GM19455 (cell line): ENCODE measurements around the gene ZFHX3.

Experiments used
- ATAC-seq: cut with Tn5 transposase; IDR thresholded peaks from one replicate; pipeline ENCODE4 v1.9.1; 2021; ENCODE audit not compliant: unreplicated experiment

ZFHX3 gene

DNA sequence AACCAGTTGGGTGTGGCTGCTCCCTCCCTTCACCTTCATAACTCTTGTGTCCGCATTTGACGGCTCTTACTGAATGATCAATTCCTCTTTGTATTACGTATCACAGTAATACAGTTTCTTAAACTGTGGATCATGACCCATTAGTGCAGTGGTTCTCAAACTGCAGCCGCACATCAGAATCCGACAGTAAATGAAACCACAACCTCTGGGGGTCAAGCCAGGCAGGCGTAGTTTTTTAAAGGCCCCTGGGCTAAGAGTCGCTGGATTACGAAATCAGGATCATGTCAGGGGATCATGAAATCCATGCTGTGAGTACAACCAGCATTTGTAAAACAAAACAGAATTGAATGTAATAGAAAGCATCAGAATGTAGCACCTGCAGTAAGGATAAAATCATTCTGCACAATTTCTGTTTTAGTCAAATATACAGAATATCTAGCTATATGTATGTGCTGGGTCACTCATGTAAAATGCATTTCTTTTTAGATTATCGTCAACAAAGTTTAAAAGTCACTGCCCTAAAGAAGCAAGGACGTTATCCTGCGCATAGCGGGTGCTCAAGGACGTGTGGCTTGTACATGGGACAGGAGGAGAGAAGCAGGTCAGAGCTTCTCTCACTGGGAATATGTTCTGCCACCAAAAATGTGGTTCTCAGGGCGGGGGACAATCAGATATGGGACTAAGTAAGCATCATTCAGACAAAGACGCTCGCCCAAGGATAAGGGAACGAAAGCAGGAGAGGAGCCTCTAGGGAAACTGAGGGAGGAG lies 113.1 kb downstream of the ZFHX3 start:
- no peak for ATAC-seq

DNA sequence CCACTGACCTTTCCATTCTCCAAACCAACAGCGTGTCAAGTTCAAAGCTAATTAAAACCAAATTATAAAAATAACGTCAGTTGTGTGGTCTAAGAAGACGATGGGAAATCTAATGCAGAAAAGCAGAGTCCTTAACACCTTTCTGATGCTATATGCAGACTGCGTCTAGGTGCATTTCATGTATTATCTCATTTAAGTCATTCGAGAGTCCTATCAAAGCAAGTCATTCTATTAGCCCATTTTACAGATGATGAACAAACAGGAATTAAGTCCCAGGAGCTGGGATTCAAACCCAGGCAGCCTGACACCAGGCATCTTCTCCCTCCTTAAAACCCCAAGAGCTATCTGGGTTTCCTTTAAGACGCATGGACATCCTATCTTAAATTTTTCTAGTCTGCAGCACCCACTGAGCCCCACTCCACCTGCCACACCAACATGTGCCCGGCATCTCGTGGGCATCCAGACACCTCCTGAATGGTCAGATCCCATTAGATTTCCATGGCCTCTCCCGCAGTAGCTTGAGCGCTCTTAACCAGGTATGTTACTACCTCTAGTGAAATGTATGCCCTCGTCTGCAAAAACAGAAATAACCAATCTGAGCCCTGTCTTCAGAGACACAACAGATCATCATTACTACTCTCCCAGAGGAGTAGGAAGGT lies 115.1 kb downstream of the ZFHX3 start:
- no peak for ATAC-seq

DNA sequence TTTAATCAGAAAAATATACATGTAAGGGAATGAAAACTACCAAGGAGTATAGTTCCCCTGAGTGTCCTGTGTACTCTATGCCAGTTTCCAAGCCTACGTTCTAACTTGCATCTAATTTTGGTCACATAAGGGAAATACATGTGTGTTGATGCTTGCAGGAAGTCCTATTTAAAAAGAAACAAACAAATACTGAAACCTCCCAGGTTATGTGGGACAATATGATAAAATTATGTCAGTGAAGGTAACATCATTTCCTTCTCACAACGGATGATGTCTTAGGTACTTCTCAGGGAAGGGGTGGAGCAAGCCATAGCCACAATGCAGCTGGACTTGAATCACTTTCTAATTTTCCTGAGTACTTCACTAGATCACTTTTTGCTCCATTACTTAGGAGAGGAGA lies 115.9 kb downstream of the ZFHX3 start:
- no peak for ATAC-seq

DNA sequence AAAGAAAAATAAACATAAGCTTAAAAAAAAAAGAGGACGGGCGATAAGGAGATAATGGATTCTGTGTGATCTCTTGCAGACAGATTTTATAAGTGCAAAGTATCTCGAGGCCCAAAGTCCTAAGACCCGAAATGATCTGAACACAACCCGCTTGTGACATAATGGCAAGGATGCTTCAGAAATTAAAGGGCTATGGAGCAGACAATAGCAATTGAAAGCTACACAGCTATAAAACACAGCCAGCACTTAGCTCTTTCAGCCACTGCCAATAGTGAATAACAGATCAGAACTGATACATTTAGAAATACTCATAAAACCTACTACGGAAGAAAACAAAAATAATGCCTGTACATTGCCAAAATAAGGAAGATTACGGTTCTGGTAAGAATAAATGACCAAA lies 117.5 kb downstream of the ZFHX3 start:
- ATAC-seq, result no peak

DNA sequence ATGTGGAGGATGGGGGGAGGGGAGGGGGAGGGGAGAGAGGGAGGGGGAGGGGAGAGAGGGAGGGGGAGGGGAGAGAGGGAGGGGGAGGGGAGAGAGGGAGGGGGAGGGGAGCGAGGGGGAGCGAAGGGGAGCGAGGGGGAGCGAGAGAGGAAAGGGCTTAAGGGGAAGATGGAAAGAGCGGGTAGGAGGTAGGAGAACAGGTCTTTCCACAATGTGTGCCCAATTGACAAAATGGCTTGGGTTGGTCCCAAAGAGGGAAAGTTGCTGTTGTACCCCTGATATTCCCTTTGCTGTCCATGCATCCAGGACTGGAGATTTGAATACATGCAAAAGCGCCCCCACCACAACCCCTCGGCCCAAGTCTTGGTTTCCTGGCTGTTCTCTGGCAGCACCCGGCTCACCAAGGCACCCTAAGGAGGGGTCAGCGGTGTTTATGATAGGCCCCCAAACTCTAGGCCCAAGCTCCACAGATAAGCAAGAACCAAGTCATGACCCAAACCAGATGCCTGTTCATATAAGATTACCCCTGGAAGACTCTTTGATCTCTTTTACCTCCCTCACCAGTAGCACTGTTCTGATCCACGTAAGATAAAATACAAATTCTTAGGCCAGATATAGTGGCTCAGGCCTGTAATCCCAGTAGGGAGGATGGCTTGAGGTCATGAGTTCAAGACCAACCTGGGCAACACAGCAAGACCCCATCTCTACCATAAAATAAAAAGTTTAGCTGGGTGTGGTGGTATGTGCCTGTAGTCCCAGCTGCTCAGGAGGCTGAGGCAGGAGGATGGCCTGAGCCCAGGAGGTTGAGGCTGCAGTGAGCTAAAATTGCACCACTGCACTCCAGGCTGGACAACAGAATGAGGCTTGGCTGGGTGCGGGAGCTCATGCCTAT lies 119.6 kb downstream of the ZFHX3 start:
- no peak for ATAC-seq

DNA sequence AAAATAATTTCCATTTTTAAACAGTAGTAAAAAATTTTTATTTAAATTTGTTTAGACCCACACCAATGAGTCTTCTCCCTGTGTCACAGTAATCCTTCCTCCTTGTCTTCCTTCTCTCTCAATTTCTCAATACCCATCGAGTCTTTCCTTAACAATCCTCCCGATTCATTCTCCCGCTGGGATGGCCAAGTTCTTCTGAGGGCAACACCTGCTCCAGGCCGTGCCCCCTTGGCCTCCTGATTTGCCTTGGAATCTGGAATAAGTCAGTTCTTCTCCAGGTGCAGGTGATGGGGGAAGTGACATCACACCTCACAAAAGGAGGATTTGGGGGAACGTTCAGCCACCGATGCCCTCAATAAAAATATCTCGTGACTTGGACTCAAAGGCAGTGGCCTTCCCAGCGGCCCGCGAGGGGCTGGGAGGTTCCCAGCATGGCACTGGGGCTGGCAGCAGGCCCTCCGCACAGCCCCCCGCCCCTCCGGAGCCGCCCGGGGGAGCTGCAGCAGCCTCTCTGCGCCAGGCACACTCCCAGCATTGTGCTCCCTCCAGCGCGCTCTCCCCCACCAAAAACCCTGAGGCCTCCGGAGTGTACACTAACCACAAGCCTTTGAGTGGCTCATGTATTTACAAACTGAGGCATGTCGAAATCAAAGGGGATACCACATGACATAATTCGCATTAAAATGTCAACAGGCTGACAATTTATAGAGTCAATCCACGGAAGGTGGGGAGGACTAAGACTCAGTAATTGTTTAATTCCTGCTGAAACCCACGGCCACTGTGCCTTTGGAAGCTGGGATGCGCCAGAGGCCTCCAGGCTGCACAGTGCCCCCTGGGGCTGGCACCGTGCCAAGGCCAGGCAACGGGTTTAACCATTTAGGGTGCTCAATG lies 120.5 kb downstream of the ZFHX3 start:
- ATAC-seq, result no peak

DNA sequence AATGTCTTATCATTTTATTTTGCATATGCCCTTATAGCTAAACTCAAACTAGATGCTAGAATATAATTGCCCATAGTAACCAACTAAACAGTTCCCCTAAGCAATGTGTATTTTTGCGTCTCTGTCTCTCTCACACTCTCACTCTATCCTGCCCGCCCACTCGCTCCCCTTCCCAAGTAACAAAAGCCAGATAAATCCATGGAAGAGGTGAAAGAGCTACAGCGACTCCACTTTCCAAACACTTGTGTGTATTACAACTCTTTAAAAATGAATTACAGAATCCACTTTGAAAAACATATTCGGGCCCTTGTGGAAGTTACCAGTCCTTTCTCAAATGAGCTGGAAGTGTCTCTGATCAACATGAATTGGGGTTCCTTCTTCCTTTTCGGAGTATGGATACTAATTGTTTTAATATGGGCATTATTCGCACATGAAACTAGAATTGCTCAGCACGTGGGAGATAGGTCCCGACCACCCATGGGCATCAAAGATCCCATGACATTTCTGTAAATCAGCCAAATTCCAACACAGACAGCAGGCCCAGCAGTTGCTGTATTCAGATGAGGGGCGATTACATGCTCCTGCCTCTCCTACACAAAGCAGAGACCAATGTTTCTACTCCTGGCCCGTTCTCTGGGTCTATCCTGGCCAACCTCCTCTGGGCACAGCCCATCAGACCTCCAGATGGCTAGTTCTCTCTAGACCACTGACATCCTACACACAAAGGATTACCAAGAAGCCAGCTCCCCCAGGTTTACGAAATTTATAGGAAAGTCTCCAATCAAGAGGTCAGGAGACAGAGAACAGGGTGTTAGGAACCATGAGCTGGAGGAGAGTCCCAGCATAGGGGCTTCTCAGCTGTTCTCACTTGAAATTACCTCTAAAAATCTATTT lies 121.5 kb downstream of the ZFHX3 start:
- no peak for ATAC-seq

DNA sequence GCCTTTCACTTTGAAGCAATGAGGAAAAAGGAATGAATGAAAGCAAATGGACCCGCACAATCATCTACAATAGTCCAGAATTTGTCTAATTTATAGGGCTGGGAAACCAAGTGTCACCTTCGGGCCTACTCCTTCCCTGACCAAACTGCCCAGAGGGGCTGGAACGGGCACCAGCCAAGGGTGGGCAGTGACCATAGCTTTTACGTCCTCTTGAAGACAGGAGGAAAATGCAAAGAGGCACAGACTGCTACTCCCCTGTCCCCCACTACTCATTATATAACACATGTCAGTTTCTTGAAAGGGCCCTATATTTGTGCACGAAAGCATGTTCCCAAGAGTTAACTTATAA lies 122.3 kb downstream of the ZFHX3 start:
- no peak for ATAC-seq

DNA sequence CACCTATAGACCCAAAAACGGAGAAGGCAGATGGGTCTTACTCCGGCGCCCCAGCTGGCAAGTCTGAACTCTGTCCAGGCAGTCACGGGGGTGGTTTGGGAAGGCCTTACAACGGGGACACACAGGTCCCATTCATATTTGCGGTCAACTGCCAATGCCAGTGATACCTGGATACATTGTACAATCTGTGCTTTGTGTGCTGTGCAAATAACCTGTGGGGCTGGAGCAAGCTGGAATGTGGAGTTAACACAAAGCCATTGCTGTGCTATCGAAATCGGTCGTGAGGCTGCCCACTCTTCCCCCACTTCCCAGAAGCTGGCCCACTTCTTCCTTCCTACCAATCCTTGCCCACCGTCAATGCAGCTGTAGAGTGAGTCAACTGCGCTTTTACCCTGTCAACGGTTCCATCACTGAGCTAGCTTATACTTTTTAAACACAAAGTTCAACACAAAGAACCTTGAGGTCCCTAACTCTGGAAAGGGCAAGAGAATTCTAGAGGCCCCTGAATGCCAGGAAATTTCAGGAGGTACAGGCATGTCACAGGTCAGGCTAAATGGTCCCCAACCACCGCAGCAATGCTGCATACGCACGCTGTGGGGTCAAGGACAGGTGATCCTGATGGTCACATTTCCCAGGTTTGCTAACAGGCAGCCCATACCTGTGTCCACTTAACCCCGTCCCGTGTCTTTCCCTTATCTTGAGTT lies 122.8 kb downstream of the ZFHX3 start:
- ATAC-seq, result no peak

DNA sequence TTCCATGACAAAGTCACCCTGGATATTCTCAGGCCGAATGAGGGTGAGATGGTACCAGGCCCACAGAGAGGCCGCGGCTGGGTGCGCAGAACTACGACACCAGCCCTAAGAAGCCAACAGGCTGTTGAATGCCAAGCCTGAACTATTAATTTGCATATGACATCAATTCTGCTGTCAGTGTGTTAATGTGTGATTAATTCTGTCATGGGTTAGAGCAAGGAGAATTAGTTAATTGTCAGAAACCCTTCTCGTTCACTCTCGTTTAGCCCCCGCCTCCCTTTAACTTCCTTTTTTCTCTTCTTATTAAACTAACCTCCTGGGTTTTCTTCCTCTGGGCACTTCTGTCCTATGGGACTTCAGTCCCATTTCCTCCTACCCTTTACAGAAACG lies 123.4 kb downstream of the ZFHX3 start:
- ATAC-seq, result no peak

DNA sequence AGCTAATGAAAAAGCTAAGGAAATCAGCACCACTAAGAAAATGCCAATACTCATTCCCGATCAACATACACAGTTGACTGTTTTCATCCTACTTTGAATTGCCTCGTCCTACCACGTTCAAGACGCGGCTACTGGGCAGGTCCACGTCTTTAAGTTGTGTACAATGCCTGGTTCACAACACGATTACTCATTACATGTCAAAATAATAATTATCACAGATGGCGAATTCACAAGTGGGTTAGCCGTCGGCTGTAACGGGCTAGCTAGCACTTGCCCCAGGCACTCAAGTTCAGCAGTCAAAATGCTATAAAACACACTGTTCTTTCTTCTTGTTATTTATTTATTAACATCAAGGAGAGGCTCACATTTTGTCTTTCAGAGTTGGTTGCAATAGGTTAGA lies 124.2 kb downstream of the ZFHX3 start:
- no peak for ATAC-seq

DNA sequence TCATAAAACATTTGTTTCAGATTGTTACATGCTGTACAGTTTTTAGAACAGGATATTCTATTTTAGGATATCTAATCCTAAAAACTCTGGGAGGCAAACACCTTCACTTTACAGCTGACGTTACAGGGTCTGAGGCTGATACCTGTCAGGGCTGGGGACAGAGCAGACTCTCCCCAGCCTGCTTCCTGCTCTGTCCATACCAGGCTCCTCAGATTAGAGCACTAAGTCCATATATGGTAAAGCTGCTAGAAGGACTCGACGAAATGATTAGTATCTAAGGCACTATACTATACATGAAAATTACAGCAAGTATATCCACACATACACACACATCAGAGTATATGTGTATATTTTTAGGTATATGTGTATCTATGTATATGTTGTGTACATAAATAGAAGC lies 125.2 kb downstream of the ZFHX3 start:
- no peak for ATAC-seq

DNA sequence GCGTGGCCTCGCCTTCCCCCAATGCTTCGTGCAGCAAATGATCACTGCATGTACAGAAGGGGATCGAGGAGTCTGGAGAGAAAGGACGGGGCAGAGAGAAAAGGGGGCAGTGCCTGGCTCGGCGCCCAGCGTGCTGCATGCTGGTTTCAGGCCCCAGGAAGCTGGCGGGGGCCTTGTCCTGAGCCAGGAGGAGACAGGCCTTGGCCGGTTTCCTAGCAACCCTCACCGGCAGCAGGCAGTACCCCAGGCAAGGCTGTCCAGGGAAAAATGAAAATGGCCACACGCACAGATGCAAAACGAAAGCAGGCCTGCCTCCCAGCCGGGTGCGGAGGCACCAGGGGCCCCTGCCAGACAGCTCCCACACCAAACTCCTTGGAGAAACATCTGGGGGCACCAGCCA lies 126.3 kb downstream of the ZFHX3 start:
- ATAC-seq, result no peak

DNA sequence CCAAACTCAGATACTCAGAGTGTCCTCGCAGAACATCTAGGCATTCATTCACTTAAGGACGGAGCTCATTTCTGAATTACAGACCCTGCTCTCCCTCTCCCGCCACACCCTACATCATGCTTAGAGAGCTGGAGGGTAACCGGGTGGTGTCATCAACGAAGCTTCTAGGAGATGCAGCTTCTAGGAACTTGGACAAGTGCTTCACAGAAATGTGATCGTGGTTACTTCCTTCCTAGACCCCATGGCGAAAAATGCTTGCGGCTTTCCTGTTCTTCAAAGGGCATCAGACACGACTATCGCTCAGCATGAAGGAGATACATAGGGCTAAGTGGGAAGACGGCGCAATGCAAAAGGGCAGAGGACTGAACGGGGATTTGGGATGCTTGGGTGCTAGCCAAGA lies 126.8 kb downstream of the ZFHX3 start:
- no peak for ATAC-seq

DNA sequence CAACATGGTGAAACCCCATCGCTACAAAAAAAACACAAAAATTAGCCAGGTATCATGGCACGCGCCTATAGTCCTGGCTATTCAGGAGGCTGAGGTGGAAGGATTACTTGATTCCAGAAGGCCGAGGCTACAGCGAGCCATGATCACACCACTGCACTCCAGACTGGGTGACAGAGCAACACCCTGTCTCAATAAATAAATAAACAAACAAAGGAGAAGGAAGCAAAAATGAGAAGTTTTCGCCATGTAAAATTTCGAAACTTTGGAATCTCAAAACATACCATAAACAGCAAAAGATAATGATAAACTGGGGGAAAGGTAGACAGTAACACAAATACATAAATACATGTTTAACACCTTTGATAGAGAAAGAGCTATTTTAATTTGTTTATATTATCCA lies 130.9 kb downstream of the ZFHX3 start:
- ATAC-seq, result no peak

DNA sequence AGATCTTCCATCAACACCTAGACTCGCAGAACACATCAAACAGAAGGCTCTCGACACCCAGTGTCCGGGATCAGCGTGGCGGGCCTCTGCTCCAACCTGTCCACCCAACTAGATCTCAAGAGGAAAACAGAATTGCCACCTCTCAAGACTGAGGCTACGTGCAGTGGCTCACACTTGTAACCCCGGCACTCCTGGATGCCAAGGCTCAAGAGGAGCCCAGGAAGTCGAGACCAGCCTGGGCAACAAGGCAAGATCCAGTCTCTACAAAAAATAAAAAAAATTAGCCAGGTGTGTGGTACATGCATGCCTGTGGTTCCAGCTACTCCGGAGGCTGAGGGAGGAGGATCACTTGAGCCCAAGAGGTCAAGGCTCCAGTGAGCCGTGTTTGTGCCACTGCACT lies 132.6 kb downstream of the ZFHX3 start:
- no peak for ATAC-seq

DNA sequence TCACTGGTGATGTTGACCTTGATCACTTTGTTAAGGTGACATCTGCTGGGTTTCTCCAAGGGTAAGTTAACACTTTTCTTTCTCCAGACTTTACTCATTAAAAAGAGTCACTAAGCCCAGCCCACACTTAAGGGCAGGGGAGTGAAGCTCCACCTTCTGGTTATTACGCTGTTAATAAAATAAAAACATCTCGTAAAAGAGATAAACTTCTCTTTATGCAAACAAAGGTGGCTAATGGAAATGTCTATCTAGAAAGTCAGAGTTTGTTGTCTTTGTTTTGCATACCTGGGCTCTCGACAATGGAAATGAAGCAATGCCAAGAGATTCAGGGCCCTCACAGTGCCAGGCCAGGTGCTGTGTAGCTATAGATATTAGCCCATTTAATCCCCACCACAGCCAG lies 134.4 kb downstream of the ZFHX3 start:
- ATAC-seq, result no peak

DNA sequence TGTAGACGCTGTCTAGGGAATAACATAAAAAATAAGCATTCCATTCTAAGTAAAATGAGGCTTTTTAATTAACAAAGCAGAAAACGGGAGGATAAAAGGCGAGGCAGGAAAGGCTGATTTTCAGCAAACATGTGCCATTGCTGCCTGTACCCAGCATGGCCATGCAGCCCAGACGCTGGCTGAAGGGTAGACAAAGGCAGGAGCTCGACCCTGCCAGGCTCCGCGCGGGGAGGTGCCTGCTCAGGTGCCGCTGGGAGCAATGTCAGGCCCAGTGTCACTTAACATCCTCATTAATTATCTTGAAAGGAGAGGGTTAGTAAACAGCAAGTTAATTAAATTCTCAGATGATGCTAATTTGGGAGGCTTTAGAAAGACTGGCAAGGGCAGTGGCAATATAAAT lies 136.0 kb downstream of the ZFHX3 start:
- no peak for ATAC-seq

DNA sequence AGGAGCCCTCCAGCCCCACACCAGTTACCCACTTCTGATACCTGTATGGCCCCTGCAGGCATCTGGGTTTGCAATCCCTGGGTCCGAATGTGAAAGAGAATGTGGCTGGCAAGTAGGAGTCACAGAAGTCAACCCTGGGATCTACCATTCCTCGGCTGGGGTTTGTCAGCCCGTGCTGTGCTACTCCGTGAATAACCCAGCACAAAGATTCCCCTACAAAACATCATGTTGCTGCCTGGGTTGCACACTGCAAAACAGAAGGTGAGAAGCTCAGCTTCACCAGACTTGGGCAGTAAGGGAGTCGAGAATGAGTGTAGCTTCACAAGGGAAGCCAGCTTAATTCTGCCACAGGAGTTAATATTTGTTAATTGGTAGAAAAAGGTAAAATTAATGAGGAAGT lies 137.1 kb downstream of the ZFHX3 start:
- no peak for ATAC-seq
